Epithelial cell of esophagus (primary cell): ENCODE data around the gene PNPLA3.

Experiments
- DNase-seq: peaks from one replicate; pipeline ENCODE4 v3.0.0; 2010; ENCODE audit warnings: low read depth
- H3K4me3 ChIP-seq: 2 replicates; pipeline ENCODE4 v1.5.1; 2011; ENCODE audit warnings: mild to moderate bottlenecking, low read length, control low read depth
- TF ChIP-seq, protein P1 (sequence below): IDR thresholded peaks from 2 replicates; pipeline ENCODE4 v1.5.1; 2011; ENCODE audit warnings: low read depth, mild to moderate bottlenecking, low read length, control low read depth, inconsistent platforms; ENCODE audit not compliant: insufficient read depth; ENCODE audit errors: missing control alignments

Gene PNPLA3

DNA sequence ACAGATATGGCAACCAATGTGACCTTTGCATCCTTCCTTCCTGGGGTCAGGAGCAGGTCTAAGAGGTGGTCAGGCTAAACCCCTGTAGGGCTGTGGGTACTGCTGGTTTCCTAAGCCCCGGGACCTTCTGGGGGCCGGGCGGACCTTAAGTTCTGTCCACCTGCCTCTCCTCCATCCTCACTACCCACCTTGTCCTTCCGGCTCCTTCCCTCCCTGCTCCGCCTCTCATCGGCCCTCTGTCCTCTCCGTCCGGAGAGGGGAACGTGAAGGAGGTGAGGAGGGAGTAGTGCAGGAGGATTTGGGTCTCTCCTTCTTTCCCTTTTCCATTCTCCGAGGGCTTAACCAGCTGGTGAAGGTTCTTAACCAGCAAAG lies 72.2 kb downstream of the PNPLA3 start:
- TF ChIP-seq, protein P1, sequence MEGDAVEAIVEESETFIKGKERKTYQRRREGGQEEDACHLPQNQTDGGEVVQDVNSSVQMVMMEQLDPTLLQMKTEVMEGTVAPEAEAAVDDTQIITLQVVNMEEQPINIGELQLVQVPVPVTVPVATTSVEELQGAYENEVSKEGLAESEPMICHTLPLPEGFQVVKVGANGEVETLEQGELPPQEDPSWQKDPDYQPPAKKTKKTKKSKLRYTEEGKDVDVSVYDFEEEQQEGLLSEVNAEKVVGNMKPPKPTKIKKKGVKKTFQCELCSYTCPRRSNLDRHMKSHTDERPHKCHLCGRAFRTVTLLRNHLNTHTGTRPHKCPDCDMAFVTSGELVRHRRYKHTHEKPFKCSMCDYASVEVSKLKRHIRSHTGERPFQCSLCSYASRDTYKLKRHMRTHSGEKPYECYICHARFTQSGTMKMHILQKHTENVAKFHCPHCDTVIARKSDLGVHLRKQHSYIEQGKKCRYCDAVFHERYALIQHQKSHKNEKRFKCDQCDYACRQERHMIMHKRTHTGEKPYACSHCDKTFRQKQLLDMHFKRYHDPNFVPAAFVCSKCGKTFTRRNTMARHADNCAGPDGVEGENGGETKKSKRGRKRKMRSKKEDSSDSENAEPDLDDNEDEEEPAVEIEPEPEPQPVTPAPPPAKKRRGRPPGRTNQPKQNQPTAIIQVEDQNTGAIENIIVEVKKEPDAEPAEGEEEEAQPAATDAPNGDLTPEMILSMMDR: no peak
- no peak for DNase-seq
- no peak overlapping the region for H3K4me3 ChIP-seq

DNA sequence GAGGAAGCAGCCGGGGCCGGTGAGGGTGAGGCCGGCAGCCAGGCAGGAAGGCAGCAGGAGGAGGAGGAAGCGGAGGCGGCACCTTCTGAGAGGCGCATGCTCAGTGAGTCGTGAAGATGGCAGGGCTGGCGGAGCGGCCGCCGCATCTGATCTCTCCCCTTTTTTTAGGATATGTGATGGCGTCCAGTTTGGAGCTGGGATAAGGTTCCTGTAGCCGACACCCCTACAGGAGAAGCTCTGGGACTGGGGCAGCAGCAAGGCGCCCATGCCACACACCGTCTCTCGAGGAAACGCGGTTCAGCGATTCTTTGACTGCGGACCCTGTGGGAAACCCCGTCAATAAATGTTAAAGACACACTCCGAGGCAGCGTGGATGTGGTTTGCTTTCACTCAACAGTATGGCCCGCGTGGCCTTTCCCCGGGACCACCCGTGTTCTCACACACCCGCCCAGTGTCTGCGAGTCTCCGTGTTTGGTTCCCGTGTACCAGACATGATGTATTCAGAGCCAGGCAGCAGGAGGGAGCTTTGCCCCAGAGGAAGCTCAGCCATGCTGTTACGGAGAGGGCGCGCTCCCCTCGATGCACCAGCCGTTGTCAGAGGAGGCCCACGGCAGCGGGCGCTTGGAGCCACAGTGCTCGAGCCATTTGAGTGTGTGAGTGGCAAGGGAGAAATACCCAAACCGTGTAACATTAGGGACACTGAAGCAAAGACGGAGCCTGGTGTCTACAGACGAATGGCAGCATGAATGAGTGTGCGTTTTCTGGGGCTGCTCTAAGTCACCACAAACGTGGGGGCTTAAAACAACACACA lies 72.8 kb downstream of the PNPLA3 start:
- H3K4me3 ChIP-seq: no peak overlapping the region
- TF ChIP-seq, protein P1: no peak
- no peak for DNase-seq

DNA sequence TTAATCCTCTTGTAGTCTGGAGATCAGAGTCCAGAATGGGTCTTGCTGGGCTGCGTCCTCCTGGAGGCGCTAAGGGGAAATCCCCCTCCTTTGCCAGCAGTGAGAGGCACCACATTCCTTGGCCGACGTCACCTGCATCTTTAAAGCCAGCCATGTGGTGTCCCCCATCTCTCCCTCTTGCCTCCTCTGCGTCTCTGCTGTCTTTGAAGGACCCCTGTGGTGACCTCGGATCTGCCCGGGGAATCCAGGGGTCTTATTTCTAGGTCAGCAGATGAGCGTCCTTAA lies 73.3 kb downstream of the PNPLA3 start:
- no peak for DNase-seq
- no peak overlapping the region for H3K4me3 ChIP-seq
- TF ChIP-seq, protein P1: no peak
